Mucosa of descending colon (tissue), 3 donors: Measurements from ENCODE around the gene RMI1. TPM values are rescaled to one million over a fixed set of nuclear protein-coding genes. Genes with fewer than 3 reads are reported as not detected.

Source experiments
- ATAC-seq: fragments of 200-7000 bp; cut with Tn5 transposase; one replicate; pipeline ENCODE4 v1.9.1; 2020; ENCODE audit warnings: mild to moderate bottlenecking, moderate library complexity
- DNase-seq, 3 donors: peaks; one replicate each; pipeline ENCODE4 v3.0.0-alpha.2; 2020
- H3K36me3 ChIP-seq: fragments of 200-600 bp; one replicate; pipeline ENCODE4 v1.8.0; 2021; ENCODE audit warnings: low read depth, mild to moderate bottlenecking
- H3K4me1 ChIP-seq: fragments of 200-600 bp; one replicate; pipeline ENCODE4 v1.8.0; 2021; ENCODE audit warnings: low read depth, mild to moderate bottlenecking
- H3K4me3 ChIP-seq: fragments of 200-600 bp; one replicate; pipeline ENCODE4 v1.8.0; 2021; ENCODE audit warnings: mild to moderate bottlenecking
- H3K9me3 ChIP-seq: fragments of 200-600 bp; one replicate; pipeline ENCODE4 v1.8.0; 2021; ENCODE audit warnings: mild to moderate bottlenecking
- intact Hi-C, 2 donors: fragments of 100-400 bp; cut with DNase I in 1 of 2; cut with micrococcal nuclease in 1 of 2; formaldehyde crosslinking; loops; one replicate each; pipeline versions ENCODE4 v1.11.0 to v1.11.1; 2022; cut with DNase I, micrococcal nuclease
- total RNA-seq, 3 donors: library from RNA; stranded (reverse); fragmentation: NEBNext Ultra II Directional in 2 of 3; extraction: Animal tissue kit (Norgen Biotek cat#: 25700) in 2 of 3; gene quantifications; one replicate each; pipeline versions ENCODE4 v1.2.1 to v1.2.4, GENCODE V29; 2021 to 2023
- TF ChIP-seq, protein P1 (sequence below): fragments of 200-600 bp; IDR thresholded peaks from one replicate; pipeline ENCODE4 v1.8.0; 2022; ENCODE audit warnings: antibody characterized with exemption, mild to moderate bottlenecking
- donor health status: DM: no; HTN: no; CAD: no; lungs with moderate emphysema.
- donor health status: DM: no; HTN: no; CAD: no.
- donor health status: DM: no; HTN: yes; CAD: no.

Gene RMI1
- total RNA-seq, 3 donors from 2014 or later = 7.0 to 15.6 (median 11.6) TPM

DNA sequence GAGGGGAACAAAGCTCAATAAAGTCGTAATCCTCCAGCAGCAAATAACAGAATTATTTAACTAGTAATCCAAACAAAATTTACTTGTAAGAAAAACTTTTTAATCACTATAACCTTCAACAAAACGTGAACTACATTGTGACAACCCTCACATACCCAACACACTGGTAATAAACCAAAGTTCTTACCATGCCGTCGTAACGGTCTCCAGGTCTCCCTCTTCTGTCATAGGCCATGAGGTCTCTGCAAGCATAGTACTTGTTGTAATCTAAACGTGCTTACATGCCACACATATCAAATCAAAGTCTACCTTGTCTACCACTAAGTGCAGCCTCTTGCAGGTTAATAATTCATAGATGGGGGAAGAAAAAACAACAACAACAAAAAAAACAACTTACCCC, 9.1 kb upstream of the RMI1 start:
- peaks cover 56% of the 10 kb centered on the region for H3K36me3 ChIP-seq

DNA sequence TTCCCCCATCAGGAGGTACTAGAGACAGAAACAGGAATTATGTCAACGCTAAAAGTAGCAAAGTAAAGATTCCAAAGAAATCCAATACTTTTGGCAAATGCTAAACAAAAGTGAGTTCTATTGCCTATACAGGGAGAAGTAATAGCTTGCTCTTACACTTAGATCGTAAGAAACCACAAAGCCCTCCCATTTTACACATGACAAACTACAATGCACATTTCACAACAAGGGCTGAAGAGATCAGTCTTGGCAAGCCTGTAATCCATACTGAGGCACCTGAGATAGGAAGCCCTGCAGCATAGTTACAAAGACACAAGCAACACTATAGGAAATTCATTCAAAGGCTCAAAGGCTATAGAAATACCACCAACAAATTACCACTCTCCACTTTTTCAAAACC, 8.3 kb upstream of the RMI1 start:
- intact Hi-C loops = loop anchor here in 1 of 2 donors (10.0 kb wide), 1 partner anchor 203 kb away; no protein-coding TSS in a partner anchor
- ATAC-seq (no peak), DNase-seq (no peak)
- H3K4me1 ChIP-seq = peaks cover 10% of the 10 kb centered on the region
- H3K36me3 ChIP-seq = peaks cover 64% of the 10 kb centered on the region
- H3K9me3 ChIP-seq = no peaks in the 10 kb centered on the region
- TF ChIP-seq, protein P1, sequence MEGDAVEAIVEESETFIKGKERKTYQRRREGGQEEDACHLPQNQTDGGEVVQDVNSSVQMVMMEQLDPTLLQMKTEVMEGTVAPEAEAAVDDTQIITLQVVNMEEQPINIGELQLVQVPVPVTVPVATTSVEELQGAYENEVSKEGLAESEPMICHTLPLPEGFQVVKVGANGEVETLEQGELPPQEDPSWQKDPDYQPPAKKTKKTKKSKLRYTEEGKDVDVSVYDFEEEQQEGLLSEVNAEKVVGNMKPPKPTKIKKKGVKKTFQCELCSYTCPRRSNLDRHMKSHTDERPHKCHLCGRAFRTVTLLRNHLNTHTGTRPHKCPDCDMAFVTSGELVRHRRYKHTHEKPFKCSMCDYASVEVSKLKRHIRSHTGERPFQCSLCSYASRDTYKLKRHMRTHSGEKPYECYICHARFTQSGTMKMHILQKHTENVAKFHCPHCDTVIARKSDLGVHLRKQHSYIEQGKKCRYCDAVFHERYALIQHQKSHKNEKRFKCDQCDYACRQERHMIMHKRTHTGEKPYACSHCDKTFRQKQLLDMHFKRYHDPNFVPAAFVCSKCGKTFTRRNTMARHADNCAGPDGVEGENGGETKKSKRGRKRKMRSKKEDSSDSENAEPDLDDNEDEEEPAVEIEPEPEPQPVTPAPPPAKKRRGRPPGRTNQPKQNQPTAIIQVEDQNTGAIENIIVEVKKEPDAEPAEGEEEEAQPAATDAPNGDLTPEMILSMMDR = no peak
- H3K4me3 ChIP-seq = no peak overlapping the region

More for the DNA sequence above, 9.1 kb upstream of the RMI1 start:
- Histone ChIP-seq H3K9me3 (no peaks in the 10 kb centered on the region), H3K4me1 (peaks cover 5% of the 10 kb centered on the region), H3K4me3 (no peak overlapping the region)
- no peak for DNase-seq
- TF ChIP-seq, protein P1 = no peak
- intact Hi-C loops = loop anchor here in 1 of 2 donors (10.0 kb wide), 1 partner anchor 203 kb away; no protein-coding TSS in a partner anchor
- ATAC-seq = no peak

DNA sequence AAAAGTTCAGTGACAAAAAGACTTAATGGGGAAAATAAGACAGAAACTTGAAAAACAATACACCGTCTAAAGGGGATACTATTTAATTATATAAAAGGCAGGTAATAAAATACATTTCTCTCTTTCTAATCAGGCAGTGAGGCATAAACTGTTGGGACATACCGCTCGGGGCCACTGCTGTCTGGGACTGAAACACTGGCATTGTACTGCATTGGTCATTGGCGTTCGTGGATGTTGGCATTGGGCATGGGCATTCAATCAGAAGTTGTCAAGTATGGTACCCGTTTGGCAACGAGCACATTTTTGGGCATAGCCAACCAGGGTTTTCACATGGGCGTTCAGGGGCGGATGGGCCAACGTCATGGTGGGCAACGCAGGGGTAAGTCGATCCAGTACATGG, 5.3 kb upstream of the RMI1 start:
- TF ChIP-seq, protein P1 = no peak
- ATAC-seq (no peak), DNase-seq (no peak)
- H3K4me3 ChIP-seq = no peak overlapping the region
- intact Hi-C loops = loop anchor here in 1 of 2 donors (10.0 kb wide), 1 partner anchor 200 kb away; no protein-coding TSS in a partner anchor
- H3K4me1 ChIP-seq = peaks cover 17% of the 10 kb centered on the region
- H3K9me3 ChIP-seq = no peaks in the 10 kb centered on the region
- peaks cover 50% of the 10 kb centered on the region for H3K36me3 ChIP-seq

DNA sequence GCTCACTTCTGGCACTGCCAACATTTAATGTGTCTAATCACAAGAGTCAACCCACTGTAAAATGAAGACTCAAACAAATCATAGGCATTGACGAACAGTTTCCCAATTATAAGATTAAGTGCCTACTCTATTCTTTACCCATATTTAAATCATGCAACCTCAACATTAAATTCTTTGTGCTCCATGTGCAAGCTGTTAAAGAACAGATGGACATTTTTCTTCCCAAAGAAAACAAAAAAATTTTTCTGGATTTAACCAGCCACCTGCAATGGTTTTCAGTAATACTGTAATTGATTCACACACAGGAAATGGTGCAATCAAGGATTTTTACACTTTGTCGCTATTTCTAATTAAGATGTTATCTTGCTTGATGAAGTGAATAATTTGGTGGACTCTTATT, 4.2 kb upstream of the RMI1 start:
- H3K4me3 ChIP-seq = no peak overlapping the region
- ATAC-seq (no peak), DNase-seq (no peak)
- H3K9me3 ChIP-seq = no peaks in the 10 kb centered on the region
- intact Hi-C loops = loop anchor here in 1 of 2 donors (10.0 kb wide), 1 partner anchor 198 kb away; no protein-coding TSS in a partner anchor
- peaks cover 46% of the 10 kb centered on the region for H3K36me3 ChIP-seq
- H3K4me1 ChIP-seq = peaks cover 17% of the 10 kb centered on the region
- TF ChIP-seq, protein P1 = no peak

DNA sequence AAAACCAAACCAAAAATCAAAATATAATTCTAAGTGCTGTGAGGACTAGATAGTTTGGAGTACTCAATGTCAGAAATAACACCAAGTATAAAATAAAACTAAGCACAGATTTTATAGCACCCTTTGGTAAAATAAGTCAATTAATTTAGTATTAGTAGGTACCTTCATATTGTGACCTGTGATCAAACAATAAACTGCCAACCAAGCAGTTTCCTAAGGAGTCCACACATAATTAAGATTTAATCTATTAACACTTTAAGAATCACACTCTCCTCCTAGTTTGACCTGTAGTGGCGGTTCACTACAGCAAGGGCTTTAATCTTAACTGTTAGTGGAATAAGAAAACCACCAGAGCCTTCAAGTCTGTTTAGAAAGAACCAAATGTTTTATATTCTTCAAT, 3.4 kb upstream of the RMI1 start:
- H3K4me1 ChIP-seq = peaks cover 17% of the 10 kb centered on the region
- TF ChIP-seq, protein P1 = no peak
- H3K36me3 ChIP-seq = peaks cover 40% of the 10 kb centered on the region
- DNase-seq = no peak
- H3K9me3 ChIP-seq = no peaks in the 10 kb centered on the region
- no peak overlapping the region for H3K4me3 ChIP-seq
- intact Hi-C loops = loop anchor here in 1 of 2 donors (10.0 kb wide), 1 partner anchor 198 kb away; no protein-coding TSS in a partner anchor
- ATAC-seq = no peak
